PFSK-1 (cell line): Measurements from ENCODE around the gene KLF13.

ENCODE experiments used
- FOXP2 ChIP-seq: optimal IDR thresholded peaks from 2 replicates; pipeline ENCODE3; 2011; ENCODE audit warnings: borderline replicate concordance, control low read depth, inconsistent platforms; ENCODE audit not compliant: insufficient read depth; ENCODE audit errors: extremely low read length, extremely low read depth
- POLR2AphosphoS5 ChIP-seq: IDR thresholded peaks from 2 replicates; pipeline ENCODE4 v1.6.1; 2012; ENCODE audit warnings: low read depth, mild to moderate bottlenecking, control low read depth, low read length, moderate library complexity
- REST ChIP-seq, 2 experiments: IDR thresholded peaks; 2 replicates each; pipeline versions ENCODE4 v1.6.1 to v1.8.0; 2011 to 2012; ENCODE audit warnings: low read depth in 2 of 2, low read length in 2 of 2, control low read depth in 1 of 2, inconsistent platforms in 1 of 2, mild to moderate bottlenecking in 1 of 2, moderate library complexity in 1 of 2; ENCODE audit not compliant: insufficient read depth in 1 of 2
- SIN3A ChIP-seq: IDR thresholded peaks from 2 replicates; pipeline ENCODE4 v1.6.1; 2012; ENCODE audit warnings: mild to moderate bottlenecking, low read length, moderate library complexity, borderline replicate concordance; ENCODE audit not compliant: insufficient read depth
- TAF1 ChIP-seq: IDR thresholded peaks from 2 replicates; pipeline ENCODE4 v1.6.1; 2012; ENCODE audit warnings: low read length, control low read depth, borderline replicate concordance; ENCODE audit not compliant: insufficient read depth

The KLF13 gene

DNA sequence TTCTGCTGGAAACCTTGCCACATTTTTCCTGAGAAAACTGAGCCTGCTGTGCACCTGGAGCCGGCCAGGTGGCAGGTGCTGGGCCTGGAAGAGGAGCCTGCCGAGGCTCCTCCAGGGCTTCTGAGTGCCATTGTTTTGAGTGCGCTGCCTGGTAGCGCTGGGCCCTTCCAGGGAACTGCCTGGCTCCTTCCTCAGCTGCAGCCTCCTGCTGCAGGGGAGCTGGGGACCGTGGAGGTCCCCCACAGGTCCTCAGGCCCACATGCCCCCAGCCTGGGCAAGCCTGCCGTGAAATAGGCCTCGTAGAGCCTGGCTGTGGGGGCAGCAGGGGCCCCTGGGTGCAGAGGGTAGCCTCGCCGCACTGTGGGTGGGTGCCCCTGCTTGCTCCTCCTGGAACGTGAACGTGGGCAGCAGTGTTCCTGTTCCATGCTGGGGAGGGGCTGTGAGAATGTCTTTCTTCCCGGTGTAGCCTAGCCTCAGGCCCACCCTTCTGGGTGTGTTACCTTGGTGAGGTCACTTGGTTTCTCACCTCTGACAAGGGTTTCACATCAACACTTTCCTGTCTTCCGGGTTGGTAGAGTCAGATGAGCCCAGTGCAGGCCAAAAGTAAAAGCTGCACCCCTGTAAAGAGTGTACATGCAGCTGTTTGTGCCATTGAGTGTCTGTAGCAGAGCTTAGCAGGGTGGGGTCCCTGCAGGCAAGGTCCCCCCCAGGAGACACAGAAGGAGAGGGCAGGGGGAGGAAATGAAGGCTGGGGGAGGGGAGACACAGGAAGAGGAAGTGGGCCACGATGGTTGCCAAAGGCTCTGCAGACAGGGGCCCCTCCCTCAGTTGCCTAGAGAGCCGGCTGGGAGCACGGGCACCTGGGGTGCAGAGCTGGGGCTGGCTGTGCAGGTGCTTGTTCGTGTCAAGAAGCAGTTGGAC lies 34.5 kb downstream of the KLF13 start:
- TF ChIP-seq FOXP2 (no peak), TAF1 (no peak), REST (IDR thresholded peaks at IDR 0.05; ENCODE audit: insufficient read depth in 1 of 2, low read depth in 2 of 2, low read length in 2 of 2) (no peak), SIN3A (no peak), POLR2AphosphoS5 (no peak)

DNA sequence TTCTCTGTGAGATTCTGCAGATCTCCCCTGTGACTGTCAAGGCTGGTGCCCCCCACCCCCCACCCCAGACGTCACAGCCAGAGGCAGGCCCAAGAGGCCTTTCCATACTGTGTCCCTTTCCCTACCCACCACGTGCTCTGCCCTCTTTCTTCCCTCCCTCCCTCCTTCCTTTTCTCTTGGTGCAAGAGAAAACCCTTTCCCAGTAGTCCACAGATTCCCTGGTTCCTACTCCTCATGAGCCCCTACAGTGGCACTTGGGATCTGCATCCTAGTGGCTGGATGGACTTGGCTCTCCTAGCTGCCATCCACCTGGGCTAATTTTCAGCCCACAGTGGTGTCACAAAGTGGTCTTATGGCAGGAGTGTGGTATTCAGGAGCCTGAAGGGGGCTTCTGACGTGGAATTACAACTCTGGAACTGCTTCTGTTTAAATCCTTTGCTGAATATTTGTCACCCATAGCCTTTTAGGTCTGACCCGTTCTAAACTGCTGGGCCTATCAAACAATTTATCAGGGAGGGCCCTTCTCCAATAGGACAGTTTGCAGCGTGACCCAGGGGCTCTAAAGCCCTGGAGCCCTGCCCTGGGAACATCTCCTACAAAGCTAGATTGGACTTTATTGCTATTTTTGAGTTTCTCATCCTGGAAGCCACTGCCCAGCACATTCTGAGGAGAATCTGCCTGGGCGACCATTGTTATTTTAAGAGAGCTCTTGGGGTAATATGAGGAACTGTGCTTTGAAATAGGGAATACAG lies 35.3 kb downstream of the KLF13 start:
- TF ChIP-seq SIN3A (no peak), REST (IDR thresholded peaks at IDR 0.05; ENCODE audit: insufficient read depth in 1 of 2, low read depth in 2 of 2, low read length in 2 of 2) (no peak), TAF1 (no peak), FOXP2 (no peak), POLR2AphosphoS5 (no peak)

DNA sequence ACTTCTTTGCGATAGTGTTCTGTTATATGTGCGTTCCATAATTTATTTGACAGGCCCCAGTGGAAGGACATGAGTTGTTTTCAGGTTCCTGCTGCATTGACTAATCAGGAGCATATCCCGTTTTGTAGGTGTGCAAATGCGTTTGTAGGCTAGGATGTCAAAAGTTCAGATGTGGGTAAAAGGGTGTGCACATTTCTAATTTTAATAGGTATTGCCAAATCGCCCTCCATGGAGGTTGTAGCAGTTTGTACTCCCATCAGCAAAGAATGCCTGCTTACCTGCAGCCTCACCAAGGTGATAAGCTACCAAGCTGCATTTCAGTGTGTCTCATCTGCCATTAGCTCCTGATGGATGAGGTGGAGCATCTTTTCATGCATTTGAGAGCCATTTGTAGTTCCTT lies 36.3 kb downstream of the KLF13 start:
- TF ChIP-seq POLR2AphosphoS5 (no peak), TAF1 (no peak), SIN3A (no peak), FOXP2 (no peak), REST (IDR thresholded peaks at IDR 0.05; ENCODE audit: insufficient read depth in 1 of 2, low read depth in 2 of 2, low read length in 2 of 2) (no peak)

- TF ChIP-seq REST (IDR thresholded peaks at IDR 0.05; ENCODE audit: insufficient read depth in 1 of 2, low read depth in 2 of 2, low read length in 2 of 2), result no peak
These were observed 37.8 kb downstream of the KLF13 start for GRCh38 chr15:31364301-31365031.
